Kidney glomerular epithelial cell (primary cell): ENCODE data around the gene LYPD8.
"Not testable (repeated sequence)": the region's sequence is repeated elsewhere in the genome, so short reads cannot be mapped to it uniquely, and the experiment has no call there.

Experiments
- DNase-seq: peaks from one replicate; lab custom pipeline; 2025; lab: John Stamatoyannopoulos, UW

Gene LYPD8, protein sequence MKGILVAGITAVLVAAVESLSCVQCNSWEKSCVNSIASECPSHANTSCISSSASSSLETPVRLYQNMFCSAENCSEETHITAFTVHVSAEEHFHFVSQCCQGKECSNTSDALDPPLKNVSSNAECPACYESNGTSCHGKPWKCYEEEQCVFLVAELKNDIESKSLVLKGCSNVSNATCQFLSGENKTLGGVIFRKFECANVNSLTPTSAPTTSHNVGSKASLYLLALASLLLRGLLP

GRCh38 chr1:248755517-248755916, at the start of gene LYPD8:
Gene LYPD8 (minus strand): TSS chr1:248755759. CDS start chr1:248751081, 4,678 bp downstream.
- no peak for DNase-seq

DNA sequence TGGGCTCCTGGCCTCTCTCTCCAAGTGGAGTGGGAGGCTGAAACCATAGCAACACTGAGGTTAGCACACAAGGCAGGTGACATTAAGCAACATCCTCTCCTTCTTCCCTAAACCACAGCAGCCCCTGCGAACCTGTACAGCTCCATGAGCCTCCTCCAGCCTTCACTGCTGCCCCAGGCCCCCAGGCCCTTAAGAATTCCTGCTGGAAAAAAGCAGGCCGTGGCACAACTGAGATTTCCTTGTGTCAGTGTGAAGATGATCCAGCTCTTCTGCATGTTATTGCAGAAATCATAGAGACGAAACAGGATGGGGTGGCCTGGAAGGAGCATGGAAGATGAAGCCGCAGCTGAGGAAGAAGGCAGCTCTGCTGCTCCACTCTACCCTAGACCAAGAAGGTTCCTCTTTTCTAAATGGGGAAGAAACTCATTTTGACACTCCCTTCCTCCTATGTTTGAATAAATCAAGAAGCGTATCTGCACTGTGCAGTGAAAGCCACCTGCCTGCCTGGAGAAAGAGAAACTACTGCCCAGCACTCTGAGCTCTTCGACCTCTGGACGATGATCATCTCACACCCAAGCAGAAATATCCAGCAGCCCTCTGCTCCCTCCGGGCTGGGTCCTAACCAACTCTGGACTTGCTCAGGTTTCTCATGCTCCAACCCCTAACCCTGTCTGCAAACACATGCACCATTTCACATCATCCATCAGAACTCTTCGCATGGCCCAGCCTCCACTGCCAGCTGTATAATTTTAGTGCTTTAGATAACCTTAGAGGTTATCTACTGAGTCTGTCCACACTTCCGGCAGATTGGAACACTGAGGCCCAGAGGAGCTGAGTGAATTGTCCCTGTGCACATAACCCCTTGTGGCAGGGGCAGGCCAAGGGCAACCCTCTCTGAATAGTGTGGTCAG, 49.5 kb upstream of the LYPD8 start:
- DNase-seq, result no peak

- not testable (repeated sequence) for DNase-seq
Observed at GRCh38 chr1:248803501-248803900, 47.9 kb upstream of the LYPD8 start.

DNA sequence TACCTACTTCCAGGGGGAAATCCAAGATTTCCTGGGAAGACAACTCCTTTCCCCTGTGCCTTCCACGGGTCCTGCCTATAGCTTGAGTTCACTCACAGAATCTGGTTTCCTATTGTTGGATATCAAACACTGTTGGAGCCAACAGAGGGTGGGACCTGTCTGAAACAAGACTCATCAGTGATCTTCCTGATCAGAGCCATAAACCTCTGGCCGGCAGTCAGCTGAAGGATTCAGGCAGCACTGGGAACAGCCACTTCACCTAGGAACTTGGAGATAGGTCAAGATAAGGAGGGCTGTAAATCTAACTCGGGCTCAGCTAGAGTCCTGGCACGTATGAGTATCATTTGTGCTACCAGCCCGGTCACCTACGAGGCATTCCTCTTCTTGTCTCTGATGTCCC, 46.9 kb upstream of the LYPD8 start:
- DNase-seq, result no peak

GRCh38 chr1:248800459-248800858, 44.9 kb upstream of the LYPD8 start:
- no peak for DNase-seq

DNA sequence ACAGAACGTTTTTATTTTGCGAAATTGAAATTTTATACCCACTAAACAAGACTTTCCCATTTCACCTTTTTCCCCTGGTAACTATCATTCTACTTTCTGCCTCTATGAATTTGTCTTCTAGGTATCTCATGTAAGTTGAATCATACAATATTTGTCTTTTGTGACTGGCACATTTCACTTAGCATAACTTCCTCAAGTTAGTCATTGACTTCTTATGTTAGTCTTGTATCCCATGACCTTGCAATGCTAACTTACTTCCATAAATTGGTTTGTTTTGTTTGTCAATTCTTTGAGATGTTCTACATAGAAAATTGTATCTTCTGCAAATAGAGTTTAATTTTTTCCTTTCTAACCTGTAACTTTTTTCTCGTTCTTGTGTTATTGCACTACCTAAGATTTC, 43.2 kb upstream of the LYPD8 start:
- no peak for DNase-seq

DNA sequence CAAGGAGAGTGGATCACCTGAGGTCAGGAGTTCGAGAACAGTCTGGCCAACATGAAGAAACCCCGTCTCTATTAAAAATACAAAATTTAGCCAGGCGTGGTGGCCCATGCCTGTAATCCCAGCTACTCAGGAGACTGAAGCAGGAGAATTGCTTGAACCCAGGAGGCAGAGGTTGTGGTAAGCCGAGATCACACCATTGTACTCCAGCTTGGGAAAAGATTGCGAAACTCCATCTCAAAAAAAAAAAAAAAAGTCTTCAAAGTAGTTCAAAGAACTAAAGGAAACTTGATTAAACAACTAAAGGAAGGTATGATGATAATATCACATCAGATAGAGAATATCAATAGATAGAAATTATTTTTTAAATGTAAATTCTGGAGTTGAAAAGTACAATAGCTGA, 39.1 kb upstream of the LYPD8 start:
- DNase-seq, result not testable (repeated sequence)

DNA sequence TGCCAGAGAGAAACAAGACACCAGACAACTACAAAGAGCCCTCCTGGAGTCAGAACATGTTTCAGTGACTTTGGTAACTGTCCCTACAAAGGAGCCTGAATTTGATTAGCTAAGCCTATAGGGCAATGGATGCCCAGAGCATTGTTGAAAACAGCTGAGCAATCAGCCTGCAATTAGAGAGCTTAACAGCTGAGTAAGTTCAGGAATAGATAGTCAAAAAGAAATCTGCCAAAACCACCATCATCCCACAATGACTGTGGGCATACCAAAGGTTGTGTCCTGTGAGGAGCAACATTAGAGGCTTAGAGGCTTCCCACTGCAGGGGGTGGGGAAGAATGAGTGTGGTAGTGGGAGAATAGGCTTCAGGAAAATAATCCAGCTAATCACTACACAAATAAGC, 38.0 kb upstream of the LYPD8 start:
- no peak for DNase-seq

- no peak for DNase-seq
Observed at GRCh38 chr1:248792342-248792741, 36.8 kb upstream of the LYPD8 start.

- no peak for DNase-seq
Observed at GRCh38 chr1:248791010-248791409, 35.5 kb upstream of the LYPD8 start.

DNA sequence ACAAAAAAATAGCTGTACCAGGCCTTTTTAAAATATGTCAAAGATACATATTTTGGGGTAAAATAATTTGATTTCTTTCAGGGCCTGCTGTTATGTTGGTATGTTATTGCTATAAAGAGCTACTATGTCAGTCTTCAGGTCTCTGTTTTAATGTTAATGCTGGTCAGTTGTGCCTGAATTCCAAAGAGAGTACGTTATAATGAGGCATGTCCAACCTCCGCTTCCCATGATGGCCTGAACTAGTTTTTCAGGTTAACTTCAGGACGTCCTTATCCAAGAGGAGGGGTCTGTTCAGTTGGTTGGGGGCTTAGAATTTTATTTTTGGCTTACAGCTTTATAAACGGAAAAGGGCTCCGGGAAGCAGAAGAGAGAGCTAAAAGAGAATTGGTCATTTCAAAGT, 34.9 kb upstream of the LYPD8 start:
- DNase-seq, result no peak

GRCh38 chr1:248789337-248789736, 33.8 kb upstream of the LYPD8 start:
- not testable (repeated sequence) for DNase-seq

GRCh38 chr1:248788327-248788726, 32.8 kb upstream of the LYPD8 start:
- DNase-seq, result no peak

DNA sequence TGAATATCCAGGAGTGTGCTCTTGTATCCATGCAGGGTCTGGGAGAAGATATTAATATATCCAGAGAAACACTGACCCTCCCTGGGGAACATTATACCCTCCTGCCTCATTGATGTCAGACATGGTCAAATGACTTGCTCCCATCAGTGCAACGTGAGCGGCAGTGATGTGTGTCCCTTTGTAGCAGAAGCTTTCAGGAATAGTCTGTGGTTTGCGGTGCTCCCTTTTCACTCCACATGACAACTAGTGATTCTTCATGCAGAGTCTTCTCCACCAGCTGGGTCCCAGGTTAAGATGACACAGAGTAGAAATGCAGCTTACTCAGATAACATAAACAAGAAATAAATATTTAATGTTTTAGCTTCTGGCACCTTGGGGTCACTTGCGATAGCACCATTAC, 31.9 kb upstream of the LYPD8 start:
- DNase-seq, result no peak

DNA sequence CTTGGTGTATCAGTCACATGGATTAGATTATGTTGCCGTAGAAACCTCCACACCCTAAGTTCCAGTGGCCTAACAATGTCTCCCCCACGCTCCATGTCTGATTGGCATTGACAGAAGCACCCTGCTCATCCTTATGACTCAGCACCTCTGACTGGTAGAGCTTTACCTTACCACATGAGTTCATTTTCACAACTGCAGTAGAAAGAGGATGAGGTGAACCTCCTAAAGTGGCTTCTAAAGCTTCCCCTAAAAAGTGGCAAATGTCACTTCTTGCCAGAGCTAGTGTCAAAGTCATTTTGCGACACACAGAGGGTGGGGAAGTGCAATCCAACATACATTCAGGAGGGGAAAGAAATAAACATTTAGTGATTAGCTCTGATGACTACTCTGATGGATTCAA, 30.6 kb upstream of the LYPD8 start:
- peak; percentile 26 for DNase-seq

DNA sequence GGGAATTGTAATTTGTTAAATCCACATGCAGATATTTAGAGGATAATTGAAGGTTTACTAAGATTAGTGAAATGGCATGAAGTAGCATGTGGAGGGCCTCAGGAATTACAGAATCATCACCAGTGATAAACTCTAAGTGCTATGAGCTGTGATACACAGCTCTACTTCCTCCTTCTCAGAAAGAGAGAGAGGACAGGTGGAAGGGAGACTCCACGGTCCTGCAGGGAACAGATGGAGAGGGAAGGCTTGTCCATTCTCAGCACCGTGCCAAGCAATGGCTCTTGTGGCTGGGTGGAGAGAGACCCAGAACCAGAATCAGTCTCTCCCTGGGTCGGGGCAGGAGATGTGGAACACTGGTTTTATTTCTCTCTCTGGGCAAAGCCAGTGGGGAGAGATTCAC, 27.8 kb upstream of the LYPD8 start:
- no peak for DNase-seq

- no peak for DNase-seq
Observed at GRCh38 chr1:248782416-248783141, 27.0 kb upstream of the LYPD8 start.

- DNase-seq, result no peak
Observed at GRCh38 chr1:248779350-248779749, 23.8 kb upstream of the LYPD8 start.

DNA sequence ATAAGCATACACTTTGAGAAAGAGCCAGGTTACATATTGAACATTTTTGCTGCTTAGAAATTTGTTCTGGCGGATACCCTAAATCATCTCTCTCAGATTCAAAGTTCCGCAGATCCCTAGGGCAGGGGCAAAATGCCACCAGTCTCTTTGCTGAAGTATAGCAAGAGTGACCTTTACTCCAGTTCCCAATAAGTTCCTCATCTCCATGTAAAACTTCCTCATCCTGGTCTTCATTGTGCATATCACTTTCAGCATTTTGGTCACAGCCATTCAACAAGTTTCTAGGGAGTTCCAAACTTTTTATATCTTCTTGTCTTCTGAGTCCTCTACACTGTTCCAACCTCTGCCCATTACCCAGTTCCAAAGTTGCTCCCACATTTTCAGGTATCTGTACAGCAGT, 23.3 kb upstream of the LYPD8 start:
- DNase-seq, result no peak

- DNase-seq, result no peak
Observed at GRCh38 chr1:248776991-248777390, 21.4 kb upstream of the LYPD8 start.

DNA sequence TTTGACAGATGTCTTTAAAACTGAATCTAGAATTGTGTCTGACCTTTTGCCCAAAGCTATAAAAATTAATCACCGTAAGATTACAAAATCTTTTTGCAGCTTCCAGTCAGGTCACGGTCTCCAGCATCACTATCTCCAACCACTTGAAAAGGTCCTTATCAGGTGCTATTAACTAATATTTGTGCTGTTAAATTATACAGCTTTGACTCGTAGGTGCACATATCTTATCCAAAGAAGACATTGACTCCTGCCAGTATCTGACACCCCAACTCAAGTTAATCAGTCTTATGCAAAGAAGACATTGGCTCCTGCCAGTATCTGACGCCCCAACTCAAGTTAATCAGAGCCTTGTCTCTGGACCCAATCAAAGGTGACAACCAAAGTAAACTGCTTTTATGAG, 19.9 kb upstream of the LYPD8 start:
- DNase-seq, result no peak

- no peak for DNase-seq
Observed at GRCh38 chr1:248759644-248760043, 4.1 kb upstream of the LYPD8 start.

GRCh38 chr1:248758352-248758751, 2.8 kb upstream of the LYPD8 start:
- DNase-seq, result no peak
